ENCODE data around the gene IGSF23.
"Not testable (repeated sequence)": the region's sequence is repeated elsewhere in the genome, so short reads cannot be mapped to it uniquely, and the experiment has no call there.

Gene IGSF23

DNA sequence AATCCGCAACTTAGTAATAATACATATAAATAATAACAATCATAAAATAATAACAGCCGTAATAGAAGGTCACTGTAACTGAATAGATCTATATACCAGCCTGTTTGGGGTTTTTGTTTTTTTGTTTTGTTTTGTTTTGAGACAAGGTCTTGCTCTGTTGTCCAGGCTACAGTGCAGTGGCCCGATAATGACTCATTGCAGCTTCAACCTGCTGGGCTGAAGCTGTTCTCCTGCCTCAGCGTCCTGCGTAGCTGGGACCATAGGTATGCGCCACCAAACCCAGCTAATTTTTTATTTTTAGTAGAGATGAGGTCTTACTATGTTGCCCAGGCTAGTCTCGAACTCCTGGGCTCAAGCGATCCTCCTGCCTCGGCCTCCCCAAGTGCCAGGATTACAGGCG, 950 bp downstream of the IGSF23 start:
- no peak for DNase-seq

DNA sequence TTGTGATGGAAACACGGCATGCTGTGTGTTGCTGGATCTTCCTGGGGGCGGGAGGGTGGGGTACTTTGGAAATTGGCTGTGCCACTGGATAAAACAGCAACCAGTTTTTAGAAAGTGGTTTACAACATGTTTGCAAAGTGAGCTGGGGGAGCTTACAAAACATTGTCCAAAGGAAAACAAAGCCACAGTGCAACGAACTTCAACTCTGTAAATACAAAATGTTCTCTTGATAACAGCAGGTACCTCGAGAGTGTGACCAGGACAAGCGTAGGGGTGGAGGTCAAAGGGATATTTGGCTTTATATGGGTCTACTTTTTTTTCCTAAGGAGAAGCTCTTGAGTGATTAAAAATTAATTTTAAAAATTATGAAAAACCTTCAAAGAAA, 2.5 kb downstream of the IGSF23 start:
- no peak for DNase-seq

DNA sequence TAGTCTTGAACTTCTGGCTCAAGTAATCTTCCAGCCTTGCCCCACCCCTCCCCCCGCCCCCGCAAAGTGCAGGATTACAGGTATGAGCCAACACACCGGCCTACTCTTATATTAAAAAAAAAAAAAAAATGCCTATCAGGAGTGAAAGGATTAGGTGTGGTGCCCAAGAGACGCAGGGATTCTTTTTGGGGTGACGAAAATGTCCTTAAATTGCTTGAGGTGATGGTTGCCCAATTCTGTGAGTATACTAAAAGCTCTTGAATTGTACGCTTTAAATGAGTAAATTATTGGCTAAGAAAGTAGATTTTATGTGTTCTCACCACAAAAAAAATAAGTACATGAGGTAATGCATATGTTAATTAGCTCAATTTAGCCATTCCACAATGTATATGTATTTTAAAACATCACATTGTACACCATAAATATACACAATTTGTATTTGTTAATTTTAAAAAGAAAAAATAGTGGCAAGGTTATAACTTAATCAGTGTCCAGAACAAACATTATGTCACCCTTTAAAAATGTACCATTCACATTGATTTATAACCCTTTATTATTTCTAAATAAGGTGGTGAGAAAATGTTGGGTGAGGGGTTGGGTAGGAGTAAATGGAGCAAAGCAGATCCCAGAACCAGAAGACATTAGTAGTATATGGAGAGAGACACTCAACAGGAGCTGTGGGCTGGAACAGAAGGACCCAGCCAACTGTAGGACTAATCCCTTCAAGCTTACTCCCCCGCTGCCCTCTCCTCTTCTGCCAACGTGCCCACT, 3.9 kb downstream of the IGSF23 start:
- DNase-seq = no peak

DNA sequence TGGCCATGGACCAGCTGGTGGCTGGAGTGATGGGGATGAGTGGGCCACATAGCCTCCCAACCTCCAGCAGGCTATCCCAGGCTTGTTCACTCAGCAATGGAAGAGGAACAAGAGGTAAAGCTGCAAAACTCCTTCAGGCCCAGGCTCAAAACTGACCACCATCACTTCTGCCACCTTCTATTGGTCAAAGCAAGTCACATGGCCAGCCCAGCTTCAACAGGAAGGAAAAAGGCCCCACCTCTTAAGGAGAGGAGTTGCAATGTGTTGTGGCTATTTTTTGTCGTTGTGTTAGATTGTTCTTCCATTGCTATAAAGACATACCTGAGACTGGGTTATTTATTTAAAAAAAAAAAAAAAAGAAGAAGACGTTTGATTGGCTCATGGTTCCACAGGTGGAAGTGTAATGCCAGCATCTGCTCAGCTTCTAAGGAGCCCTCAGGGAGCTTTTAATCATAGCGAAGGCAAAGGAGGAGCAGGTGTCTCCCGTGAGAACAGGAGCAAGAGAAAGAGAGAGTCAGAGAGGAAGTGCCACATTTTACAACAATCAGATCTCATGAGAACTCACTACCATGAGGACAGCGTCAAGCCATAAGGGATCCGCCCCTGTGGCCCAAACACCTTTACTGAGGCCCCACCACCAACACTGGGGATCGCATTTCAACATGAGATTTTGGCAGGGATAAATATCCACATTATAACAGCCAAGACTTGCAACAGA, 5.4 kb downstream of the IGSF23 start:
- no peak for DNase-seq

DNA sequence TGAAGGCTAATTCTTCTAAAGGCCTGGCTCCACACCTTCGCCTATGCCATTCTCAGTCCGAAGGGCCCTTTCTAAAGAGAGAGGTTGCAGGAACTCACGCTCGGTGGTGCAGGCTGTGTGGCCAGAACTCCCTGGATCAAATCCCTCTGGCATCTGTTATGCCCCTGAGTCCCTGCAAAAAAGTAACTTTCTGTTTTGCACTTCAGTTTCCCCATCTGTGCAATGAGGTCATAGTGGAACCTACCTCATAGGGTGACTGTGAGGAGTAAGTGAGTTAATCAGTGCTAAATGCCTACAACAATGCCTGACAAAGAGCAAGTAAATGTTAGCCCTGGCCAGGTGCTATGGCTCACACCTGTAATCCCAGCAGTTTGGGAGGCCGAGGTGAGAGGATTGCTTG, 7.3 kb downstream of the IGSF23 start:
- no peak for DNase-seq

DNA sequence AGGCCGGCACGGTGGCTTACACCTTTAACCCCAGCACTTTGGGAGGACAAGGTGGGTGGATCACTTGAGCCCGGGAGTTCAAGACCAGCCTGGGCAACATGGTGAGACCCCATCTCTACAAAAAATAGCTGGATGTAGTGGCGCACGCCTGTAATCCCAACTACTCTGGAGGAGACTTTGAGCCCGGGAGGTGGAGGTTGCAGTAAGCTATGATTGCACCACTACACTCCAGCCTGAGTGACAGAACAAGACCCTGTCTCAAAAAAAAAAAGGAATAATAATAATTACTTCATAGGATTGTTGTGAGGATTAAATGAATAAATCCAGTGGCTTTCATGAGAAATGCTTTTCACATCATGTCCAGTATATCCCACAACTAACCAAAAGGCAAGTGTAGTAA, 8.0 kb downstream of the IGSF23 start:
- DNase-seq = no peak

DNA sequence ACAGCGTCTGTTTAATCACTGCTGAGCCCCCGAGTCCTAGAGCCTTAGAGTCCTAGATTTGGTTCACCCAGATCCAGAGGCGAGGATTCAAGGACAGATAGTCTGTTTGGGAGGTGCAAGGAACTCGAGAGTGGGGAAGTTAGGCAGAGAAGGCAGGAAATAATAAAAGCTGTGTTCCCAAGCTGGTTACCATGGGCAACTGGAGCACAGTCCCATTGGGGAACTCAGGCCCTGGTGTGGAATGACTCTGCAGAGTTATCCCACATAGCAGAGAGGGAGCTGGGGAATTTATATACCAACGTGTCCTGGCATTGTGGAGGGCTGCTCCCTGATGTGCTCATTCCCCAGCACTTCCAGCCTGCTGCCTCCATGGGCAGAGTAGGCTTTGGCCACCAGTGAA, 9.7 kb downstream of the IGSF23 start:
- DNase-seq = no peak

DNA sequence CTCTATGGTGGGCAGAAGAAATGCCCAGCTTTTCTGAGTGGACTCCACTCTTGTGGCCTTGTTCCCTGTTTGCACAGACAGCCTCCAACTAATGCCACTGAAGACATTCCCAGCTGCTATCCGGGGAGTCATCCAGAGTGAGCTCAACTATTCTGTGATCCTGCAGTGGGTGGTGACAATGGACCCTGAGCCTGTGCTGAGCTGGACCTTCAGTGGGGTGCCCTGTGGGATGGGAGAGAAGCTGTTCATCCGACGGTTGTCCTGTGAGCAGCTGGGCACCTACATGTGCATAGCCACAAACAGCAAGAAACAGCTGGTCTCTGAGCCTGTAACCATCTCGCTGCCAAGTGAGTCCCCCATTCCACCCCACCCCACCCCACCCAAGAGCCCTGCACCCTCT, 10.3 kb downstream of the IGSF23 start:
- DNase-seq = no peak

DNA sequence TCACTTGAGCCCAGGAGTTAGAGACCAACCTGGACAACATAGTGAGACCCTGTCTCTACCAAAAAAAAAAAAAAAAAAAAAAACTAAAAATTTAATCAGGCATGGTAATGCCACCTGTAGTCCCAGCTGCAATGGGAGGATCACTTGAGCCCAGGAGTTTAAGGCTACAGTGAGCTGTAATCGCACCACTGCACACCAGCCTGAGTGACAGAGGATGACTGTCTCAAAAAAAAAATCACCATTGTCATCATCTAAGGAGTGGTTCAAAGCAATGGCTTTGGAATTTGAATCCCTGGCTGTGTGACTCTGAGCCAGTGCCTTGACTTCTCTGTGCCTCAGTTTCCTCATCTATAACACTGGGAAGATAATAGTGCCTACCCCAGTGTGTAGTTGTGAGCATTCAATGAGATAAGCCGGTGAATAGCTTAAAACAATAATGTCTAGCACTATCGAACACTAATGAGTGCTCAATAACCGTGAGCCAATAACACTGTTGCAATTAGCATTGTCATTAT, 11.5 kb downstream of the IGSF23 start:
- DNase-seq = no peak

DNA sequence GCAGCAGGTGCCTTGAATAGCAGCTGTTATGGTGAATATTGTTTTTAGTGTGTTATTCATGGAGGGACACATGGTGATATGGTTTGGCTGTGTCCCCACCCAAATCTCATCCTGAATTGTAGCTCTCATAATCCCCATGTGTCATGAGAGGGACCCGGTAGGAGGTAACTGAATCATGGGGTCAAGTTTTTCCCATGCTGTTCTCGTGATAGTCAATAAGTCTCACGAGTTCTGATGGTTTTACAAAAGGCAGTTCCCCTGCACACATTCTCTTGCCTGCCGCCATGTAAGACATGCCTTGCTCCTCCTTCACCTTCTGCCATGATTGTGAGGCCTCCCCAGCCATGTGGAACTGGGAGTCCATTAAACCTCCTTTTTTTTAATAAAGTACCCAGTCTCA, 12.3 kb downstream of the IGSF23 start:
- DNase-seq = not testable (repeated sequence)

DNA sequence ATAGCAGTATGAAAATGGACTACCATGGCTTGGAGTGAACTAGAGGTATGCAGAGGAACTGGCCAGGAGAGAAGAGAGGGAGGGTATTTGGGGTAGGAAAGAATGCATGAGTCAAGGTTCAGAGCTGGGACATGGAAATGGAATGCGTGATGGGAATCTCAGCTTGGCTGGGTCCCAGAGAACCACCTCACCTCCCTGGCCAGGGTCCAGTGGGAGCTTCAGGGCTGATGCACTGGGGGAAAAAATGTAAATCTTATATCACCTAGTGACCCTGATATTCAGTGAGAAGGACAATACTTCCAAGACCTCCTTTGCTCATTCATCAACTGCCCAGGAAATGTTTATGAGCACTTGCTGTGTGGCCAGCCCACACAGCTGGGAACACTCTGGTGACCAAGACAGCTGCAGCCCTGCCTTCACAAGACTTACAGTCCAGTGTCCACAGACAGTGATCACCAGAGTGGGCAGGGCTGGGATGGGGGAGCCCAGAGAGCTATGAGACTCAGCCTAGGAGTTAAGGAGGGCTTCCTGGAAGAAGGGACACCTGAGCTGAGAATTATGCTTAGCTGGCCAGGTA, 12.8 kb downstream of the IGSF23 start:
- DNase-seq = no peak

DNA sequence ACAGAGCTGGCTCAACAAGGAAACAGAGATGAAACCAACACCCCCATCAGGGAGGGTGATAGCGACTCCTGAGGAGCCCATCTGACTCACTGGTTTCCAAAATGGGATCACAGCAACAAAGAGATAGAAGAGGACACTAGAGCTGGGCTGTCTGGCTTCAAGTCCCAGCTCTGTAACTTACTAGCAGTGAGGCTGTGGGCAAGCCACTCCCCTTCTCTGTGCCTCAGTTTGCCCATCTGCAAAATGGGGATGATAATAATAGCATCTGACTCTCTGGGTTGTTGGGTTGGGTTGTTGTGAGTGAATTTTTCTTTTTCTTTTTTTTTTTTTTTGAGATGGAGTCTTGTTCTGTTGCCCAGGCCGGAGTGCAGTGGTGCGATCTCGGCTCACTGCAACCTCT, 14.3 kb downstream of the IGSF23 start:
- DNase-seq = no peak

DNA sequence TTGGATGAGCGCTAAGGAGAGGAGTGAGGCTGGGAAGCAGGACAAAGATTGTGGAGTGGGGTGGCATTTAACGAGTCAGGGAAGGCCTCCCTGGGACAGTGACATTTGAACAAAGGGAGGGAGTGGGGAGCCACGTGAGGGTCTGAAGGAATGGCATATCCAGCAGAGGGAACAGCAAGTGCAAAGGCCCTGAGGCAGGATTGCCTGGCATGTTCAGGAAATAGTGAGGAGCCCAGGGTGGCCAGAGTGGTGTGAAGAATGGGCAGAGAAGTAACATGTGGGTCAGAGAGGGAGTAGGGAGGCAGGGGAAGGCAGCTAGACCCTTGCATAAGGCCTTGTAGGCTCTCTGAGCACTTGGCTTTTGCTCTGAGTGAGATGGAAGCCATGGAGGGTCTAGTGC, 15.4 kb downstream of the IGSF23 start:
- DNase-seq = no peak

DNA sequence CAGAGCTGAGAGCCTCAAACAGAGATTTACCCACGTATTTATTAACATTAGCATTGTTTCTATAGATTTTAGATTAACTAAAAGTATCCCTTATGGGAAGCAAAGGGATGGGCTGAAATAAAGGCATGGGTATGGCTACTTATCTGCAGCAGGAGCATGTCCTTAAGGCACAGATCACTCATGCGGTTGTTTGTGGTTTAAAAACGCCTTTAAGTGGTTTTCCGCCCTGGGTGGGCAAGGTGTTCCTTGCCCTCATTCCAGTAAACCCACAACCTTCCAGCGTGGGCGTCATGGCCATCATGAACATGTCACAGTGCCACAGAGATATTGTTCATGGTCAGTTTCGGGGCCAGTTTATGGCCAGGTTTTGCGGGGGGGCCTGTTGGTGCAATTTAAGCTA, 18.2 kb downstream of the IGSF23 start:
- not testable (repeated sequence) for DNase-seq

DNA sequence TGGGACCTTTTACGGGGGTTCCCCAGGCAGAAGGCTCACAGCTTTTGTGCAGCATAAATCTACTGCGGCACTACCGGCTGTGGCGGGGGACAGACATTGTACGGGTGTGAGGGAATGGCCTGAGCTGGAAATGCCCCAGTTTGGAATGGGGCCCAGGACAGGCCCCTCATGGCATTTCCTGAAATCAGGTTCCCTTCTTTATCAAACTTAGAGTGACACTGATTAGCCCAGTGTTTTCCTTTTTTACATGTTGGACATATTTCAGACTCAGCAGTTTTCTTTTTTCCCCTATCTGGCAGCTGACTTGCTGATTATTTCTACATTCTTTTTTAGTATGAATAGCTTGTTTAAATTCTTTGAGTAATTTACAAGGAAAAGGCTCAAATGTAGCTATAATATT, 20.7 kb downstream of the IGSF23 start:
- not testable (repeated sequence) for DNase-seq

DNA sequence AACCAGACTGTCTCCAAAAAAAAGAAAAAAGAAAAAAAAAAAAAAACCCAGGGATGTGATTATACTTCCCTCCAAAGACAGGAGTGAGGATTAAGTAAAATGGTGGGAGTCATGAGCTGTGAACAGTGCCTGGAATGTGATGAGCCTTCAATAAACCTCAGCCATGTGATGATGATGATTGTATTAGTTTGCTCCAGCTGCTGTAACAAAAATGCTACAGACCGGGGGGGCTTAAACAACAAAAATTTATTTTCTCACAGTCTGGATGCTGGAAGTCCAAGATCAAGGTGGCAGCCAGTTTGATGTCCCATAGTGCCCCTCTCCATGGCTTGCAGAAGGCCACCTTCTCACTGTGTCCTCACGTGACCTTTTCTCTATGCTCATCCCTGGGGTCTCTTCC, 21.4 kb downstream of the IGSF23 start:
- no peak for DNase-seq

DNA sequence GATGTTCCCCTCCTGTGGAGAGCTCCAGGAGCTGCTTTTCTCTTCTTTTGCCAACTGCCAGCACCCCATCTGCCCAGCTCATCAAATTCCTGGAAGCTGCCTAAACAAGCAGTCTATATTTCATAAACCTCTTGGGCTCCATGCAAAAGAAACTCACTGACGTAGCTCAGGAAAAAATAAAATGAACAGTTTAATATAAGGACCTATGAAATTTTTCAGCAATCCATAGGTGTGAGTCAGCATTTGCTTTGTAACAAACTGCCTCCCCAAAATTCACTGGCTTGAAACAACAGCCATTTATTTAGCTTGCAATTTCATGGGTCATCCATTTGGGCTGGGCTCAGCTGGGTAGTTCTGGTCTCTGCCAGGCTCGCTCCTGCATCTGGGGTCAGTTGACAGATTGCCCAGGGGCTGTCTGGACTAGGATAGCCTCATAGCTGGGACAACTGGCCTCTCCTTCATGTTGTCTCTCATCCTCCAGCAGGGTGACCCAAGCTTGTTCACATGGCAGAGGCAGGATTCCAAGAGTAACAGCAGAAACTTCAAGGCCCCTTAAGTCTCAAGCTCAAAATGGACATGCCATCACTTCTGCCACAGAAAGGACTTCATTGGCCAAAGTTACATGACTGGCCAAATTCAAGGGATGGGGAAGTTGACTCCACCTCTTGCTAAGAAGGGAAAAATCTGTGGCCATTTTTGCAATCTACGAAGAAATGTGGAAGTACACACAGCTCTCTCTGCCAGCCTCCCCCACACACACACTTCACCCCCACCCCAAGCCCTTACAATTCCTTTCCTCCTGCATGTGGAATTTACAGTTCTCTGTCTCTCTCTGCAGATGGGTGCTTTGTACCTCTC, 22.4 kb downstream of the IGSF23 start:
- DNase-seq = no peak

DNA sequence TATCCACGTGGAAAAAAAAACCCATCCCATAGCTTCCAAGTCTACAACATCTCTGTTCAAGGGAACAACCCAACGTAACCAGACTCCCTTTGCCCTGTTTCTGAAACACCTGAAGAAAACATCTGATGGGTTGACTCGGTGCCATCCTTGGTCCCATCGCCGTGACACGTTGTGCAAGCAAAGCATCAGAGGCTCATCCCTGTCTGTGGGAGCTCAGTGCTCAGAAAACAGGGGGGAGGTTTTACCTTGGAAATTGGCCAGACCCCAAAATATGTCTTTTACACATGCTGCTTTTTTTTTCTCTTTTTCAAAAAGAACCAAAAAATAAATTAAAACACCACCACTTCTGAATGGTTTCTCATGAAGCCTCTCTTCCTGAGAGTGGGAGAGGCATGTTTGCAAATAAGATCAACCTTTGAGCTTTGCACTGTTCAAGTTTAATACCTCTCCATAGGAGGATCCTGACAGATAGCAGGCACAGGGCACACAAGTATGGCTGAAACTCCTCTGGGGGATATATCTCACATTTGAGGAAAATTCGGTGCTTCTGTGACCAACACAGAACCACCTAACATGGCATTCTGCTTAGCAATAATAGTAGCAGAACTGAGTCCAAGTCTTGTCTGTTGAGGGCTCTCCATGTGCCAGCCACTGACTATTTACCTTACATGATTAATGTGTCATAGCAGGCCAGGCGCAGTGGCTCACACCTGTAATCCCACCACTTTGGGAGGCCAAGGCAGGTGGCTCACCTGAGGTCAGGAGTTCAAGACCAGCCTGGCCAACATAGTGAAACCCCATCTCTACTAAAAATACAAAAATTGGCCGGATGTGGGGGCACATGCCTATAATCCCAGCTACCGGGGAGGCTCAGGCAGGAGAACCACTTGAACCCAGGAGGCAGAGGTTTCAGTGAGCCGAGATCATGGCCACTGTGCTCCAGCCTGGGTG, 23.4 kb downstream of the IGSF23 start:
- DNase-seq = no peak

DNA sequence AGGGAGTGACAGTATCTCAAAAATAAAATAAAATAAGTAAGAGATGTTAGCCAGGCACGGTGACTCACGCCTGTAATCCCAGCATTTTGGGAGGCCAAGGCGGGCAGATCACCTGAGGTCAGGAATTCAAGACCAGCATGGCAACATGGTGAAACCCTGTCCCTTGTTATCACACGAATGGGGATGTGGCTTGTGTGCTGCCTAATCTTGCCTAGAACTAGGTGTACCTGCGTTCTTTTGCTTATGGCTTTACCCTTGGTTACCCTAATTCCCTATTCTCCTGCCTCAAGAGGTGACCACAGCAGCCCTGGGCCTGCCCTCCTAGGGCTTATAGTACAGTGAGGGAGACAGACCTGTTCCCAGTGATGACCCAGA, 24.0 kb downstream of the IGSF23 start:
- no peak for DNase-seq

DNA sequence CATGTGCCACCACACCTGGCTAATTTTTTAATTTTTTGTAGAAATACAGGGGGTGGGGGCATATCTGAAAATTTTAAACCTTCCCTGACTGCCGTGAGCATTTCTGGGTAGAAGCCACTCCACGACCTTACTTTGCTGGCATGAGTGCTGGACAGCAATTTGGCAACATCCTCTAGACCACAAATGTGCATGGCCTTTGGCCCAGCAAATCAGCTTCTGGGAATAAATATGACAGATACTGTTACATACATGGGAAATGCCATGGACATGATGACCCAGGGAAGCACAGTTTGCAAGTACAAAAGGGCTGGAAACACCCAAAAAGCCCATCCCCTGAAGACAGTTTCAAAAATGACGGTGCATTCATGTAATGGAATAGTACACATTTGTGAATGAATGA, 27.2 kb downstream of the IGSF23 start:
- no peak for DNase-seq

DNA sequence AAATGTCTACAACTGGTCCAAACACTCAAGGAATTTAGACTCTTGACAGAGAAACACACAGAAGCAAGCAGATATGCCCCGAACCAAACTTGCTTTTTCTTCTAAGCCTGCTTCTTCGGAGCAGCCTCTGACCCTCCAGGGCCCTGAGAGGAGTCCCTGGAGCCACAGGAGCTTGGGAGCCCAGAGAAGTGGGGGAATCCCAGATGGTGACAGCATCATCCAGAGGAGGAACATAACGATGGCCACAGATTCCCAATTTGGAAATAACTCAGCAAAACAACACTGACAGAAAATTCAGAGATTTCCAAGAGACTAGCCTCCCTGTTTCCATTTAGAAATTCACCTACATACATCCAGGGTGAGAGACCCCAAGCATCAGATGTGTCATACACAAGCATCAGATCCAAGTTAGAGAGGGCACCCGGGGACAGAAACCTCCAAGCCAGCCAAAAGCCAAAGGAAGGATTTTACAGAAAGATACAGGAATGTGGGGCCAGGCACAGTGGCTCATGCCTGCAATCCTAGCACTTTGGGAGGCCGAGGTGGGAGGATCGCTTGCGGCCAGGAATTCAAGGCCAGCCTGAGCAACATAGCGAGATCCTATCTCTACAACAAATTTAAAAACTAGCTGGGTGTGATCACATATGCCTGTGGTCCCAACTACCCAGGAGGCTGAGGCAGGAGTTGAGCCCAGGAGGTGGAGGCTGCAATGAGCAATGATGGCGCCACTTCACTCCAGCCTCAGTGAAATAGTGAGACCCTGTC, 28.3 kb downstream of the IGSF23 start:
- DNase-seq = no peak

Measured in DMS 273 treated with DMSO at 0.1 percent for 48 hours (cell line).